Stimulated activated CD8-positive, alpha-beta memory T cell treated with anti-CD3 and anti-CD28 coated beads, Interleukin-15, amount 100 ng/mL, for 1 hour (primary cell): ENCODE data around the gene CACNA2D3.

Experiments used
- DNase-seq: peaks from one replicate; pipeline ENCODE4 v3.0.0-alpha.2; 2020; ENCODE audit warnings: low read depth

Gene CACNA2D3

GRCh38 chr3:54530944-54531343, 408.6 kb downstream of the CACNA2D3 start:
- DNase-seq, result no peak

DNA sequence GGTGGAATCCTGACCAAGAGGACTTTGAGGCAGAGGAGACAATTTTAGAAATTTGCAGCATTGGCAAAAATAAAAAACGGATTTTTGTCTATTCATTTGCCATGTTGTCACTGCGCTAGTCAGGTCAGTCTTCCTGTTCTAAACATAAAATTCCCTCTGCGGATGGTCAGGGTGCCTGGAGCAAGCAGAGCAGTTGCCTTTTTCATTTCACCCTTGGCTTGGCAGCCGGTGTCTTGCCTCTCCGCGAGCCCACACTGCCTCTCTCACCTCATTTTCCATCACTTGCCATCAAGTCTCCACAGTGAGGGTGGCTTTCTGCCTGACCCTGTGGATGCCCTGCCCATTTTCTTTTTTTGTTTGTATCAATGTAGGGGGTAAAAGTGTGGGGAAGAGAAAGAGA, 409.4 kb downstream of the CACNA2D3 start:
- DNase-seq, result no peak

DNA sequence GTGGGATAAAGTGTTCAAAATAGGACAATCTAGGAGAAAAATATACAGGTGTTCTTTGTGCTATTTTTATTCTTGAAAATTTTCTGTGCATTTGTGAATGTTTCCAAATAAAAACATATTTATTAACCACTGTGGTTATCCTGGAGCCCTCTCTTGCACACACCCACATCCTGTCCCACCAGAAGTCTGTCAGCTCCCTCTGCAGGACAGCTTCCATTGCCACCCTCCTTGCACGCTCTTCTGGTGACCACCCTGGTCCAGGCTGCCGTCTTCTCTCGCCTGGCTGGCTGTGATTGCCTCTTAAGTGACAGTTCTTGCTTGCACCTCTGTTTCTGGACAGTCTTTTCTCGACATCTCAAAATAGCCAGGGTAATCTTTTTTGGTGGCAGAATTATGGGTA, 411.5 kb downstream of the CACNA2D3 start:
- no peak for DNase-seq

DNA sequence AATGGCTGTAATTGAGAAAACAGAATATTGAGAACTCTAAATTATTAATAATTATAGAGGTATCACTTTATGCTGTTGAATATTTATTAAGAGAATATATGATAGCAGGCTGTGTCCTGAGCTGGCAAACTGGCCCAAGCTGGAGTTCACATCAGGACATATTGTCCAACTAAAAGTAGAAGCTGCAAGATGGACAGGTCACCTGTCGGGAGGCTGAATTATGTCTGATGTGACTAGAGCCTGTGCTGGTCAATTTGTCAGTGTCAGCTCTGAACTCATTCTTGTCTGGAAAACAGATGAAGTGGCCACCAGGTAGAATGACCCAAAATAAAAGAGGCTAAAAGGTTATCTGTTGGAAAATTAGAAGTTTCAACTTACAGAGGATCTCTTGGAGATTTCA, 413.3 kb downstream of the CACNA2D3 start:
- no peak for DNase-seq

- no peak for DNase-seq
These were observed 414.1 kb downstream of the CACNA2D3 start for GRCh38 chr3:54536450-54536849.

DNA sequence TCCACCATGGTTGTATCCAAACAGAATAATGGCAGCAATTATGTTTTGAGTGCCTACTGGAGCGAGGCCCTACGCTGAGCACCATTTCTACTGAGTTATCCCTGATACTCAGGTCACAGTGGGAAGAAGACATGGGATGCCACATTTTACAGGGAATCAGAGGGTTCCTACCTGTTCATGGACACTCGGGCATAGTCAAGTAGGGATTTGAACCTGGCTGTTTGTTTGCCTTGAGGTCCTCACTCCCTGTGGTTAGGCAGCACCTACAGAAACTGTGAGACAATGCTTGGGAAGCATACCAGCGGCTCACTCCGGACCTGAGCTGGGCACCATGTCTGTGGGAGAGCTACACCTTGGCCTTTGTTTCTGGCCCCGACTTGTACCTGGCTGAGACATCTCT, 415.2 kb downstream of the CACNA2D3 start:
- no peak for DNase-seq

DNA sequence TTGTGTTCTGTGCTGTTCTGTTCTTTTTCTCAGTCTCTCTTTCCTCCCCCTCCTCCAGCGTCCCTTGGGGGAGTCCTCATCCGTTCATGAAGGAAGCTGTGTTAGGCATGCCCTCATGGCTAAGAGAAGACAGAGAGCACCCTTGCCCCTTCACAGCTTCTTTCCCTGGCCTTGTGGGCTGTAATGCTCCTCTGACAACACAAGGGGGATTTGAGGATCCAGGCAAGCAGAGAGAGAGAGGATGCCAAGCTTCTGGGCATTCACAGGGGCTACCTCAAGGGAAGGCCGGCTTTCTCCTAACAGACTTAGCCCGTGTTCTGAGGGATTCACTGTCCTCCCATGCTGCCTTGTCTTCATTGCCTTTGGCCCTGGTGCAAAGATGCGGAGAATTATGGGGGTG, 416.0 kb downstream of the CACNA2D3 start:
- DNase-seq, result no peak

GRCh38 chr3:54541369-54541768, 419.0 kb downstream of the CACNA2D3 start:
- no peak for DNase-seq

DNA sequence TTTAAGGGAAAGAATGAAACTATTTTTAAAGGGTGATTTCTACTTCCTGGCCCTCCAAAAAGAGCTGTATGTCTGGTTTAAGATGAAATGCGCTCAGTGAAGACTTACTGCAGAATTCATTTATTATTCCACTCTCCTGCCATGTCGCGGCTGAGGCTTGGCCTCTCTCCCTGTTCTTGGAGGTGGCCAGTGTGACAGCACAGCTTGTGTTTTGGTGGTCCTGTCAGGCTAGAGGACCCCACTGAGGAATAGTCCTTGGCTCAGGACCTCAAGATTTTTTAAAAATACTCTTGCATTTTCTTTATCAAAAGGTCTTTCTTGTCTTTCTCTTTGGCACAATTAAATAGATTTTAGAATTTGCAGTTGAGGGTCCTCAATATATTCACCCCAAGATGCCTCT, 421.1 kb downstream of the CACNA2D3 start:
- DNase-seq, result no peak

GRCh38 chr3:54547051-54547450, 424.7 kb downstream of the CACNA2D3 start:
- no peak for DNase-seq

DNA sequence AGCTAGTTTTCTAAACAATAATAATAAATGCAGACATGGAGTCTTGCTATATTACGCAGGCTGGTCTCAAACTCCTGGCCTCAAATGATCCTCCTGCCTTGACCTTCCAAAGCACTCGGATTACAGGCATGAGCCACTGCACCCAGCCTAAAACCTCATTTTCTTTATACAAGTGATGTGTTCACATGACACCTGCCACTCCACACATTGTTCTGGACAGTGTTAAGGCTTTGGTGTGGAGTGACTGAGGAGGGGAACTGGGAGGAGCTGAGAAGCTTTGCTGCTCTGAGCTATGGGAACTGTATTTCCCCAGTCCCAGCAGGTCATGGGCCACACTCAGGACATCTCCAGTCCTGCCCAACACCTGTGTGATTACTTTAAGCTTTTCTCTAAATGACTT, 425.5 kb downstream of the CACNA2D3 start:
- no peak for DNase-seq

DNA sequence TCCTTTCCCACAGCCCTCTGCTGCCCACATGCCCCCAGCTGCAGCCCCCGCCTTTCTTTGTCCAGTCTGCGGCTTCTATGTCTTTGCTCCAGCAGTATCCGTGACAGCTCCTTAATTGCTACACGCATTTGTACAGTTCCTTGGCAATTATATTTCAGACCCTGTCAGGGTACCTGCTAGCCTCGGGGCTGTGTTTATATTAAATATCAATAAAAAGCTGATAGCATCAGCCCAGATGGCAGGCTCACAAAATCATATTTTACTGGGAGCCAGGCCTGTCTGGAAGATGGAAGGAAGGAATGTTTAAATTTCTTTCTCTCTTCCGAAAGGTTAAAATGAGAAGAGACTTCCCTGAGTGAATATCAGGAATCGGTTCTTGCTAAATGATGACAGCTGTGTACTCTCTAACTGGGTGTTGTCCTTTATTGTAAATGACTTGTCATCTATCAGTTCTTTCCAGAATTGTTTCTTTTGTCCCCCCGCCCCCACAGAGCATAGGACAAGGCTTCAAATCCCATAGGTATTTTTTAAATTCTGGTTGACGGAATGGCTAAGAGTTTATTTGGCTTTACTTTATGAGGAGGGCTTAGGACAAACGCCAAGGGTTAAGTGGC, 427.4 kb downstream of the CACNA2D3 start:
- no peak for DNase-seq

GRCh38 chr3:54550221-54550977, 428.0 kb downstream of the CACNA2D3 start:
- no peak for DNase-seq

- no peak for DNase-seq
These were observed 434.3 kb downstream of the CACNA2D3 start for GRCh38 chr3:54556630-54557029.

GRCh38 chr3:54557538-54558428, 435.4 kb downstream of the CACNA2D3 start:
- no peak for DNase-seq

DNA sequence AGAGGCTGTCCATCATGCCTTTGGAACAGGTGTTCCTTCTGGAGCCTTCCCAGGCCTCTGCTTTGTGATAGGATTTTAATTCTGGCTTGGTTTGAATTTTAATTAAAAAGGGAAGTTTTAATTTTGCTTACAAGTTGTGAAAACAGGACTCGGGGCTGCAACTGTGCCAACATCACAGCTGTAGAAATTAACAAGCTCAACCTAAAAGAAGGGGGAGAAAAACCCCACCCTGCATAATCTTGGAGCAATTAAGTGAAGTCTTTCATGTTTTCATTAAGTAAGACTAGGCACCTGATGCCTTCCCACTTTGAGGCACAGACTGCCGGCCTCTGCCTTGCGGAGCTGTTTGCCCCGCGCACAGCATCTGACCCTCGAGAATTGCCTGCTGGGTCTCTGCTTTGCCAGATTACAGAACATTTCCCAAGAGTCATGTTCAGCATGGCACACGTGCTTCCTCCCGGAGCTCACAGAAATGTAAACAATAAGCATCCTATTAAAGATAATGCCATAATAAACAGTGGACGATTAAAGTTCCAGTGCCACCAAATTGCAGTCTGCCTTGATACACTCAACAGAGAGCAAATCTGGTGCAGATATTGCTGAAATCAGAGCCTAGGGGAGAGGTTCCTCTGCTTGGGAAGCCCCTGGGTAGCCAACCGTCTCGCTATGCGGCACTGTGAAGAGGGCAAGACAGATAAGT, 441.3 kb downstream of the CACNA2D3 start:
- no peak for DNase-seq

GRCh38 chr3:54564374-54564925, 442.1 kb downstream of the CACNA2D3 start:
- DNase-seq, result no peak

DNA sequence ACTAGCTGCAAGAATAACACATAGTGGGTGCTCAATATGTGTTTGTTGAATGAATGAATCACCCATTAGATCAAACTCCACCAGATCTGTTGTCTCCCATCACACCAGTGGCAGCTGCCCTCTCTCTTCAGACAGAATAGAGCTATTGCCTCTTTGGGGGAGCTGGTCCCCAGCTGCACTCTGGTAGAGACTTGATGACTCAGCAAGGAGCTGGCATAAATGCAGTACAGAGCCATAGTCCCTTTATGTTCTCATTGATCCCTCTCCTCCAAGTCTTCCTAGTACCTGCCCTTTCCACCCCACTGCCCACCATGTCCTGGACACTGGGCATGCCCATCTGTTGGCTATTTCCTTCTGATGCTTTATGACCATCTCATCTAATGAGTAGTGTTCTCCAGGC, 443.6 kb downstream of the CACNA2D3 start:
- no peak for DNase-seq

GRCh38 chr3:54567949-54568348, 445.6 kb downstream of the CACNA2D3 start:
- DNase-seq, result no peak

- DNase-seq, result no peak
These were observed 447.7 kb downstream of the CACNA2D3 start for GRCh38 chr3:54570008-54570407.

GRCh38 chr3:54572197-54572895, 450.0 kb downstream of the CACNA2D3 start:
- no peak for DNase-seq
